Stimulated activated CD8-positive, alpha-beta memory T cell treated with anti-CD3 and anti-CD28 coated beads, Interleukin-4, amount 100 ng/mL, for 48 hours (primary cell): ENCODE results near the gene FAM136A.
"Not testable (repeated sequence)": the region's sequence is repeated elsewhere in the genome, so short reads cannot be mapped to it uniquely, and the experiment has no call there.

Source experiments
- DNase-seq: peaks from one replicate; pipeline ENCODE4 v3.0.0-alpha.2; 2020

FAM136A gene

GRCh38 chr2:70301344-70302194 is at the start of gene FAM136A:
TSS of gene FAM136A (minus strand) at chr2:70302067. CDS start at chr2:70302011, 56 bp downstream.
- peak; percentile 93 for DNase-seq

DNA sequence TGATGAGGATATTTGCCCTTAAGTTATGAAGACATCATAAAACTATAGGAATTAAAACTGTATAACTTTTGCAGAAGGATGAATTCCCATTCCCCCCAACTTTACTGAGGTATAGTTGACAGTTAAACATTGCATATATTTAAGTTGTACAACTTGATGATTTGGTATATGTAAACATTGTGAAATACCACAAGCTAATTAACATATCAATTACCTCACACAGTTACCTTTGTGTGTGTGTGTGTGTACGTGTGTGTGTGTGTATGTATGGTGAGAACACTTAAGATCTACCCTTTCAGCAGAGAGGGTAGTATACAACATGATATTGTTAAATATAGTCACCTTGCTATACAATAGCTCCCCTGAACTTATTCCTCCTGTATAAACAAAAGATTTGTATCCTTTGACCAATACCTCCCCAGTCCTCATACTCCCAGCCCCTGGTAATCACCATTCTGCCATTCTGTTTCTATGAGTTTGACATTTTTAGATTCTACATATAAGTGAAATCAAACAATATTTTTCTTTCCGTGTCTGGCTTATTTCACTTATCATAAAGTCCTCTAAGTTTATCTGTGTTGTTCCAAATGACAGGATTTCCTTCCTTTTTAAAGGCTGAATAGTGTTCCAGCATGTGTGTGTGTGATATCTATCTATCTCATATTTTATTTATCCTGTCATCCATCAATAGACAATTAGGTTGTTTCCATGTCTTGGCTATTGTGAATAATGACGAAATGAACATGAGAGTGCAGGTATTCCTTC is 48.2 kb upstream of the FAM136A start:
- no peak for DNase-seq

- no peak for DNase-seq
Observed at GRCh38 chr2:70347831-70348230, 46.0 kb upstream of the FAM136A start.

DNA sequence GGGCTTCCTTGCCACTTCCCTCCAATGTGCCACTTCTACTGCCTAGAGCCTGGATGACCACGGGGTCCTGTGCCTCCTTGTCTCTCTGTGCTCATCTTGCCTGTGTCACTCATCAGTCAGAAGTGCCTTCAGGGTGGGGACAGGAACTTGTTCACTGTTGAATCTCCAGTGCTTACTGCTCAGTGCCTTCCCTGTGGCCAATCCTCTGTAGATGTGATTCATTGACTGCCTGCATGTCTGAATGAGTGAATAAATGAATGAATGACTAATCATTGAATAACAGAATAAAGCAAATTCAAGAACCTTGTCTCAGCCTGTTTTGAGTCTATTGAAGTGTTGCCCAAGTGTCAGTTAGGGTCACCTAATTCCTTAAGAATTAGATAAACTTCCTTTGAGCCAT is 42.3 kb upstream of the FAM136A start:
- no peak for DNase-seq

DNA sequence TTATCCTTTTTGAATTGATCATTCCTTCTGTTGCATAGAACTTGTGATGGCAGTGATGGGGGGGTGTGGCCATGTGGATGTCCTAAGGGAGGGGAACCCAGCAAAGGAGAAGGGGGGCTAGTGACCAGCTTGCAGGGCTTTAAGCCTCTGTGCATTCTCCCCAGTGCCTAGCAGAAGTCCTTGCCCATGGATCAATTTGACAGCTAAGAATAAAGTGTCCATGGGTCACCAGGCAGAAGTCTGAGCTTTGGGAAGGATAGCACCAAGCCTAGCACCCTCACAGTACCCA is 39.6 kb upstream of the FAM136A start:
- no peak for DNase-seq

GRCh38 chr2:70340761-70341476 is 39.1 kb upstream of the FAM136A start:
- peak; percentile 42 for DNase-seq

DNA sequence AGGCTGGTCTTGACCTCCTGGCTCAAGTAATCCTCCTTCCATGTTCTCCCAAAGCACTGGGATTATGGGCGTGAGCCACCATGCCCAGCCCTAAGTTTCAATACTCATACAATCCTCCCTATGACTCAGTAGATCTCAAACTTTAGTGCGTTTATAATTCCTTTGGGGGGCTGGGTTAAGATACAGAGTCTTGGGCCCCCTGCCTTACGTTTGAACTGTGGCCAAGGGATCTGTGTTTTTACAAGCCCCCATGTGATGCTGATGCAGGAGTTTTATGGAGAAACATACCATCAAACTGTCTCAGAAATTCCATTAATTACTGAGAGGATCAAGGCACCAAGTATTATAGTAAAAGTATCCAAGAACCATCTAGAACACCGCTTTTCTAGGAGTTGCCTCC is 38.2 kb upstream of the FAM136A start:
- DNase-seq: no peak

DNA sequence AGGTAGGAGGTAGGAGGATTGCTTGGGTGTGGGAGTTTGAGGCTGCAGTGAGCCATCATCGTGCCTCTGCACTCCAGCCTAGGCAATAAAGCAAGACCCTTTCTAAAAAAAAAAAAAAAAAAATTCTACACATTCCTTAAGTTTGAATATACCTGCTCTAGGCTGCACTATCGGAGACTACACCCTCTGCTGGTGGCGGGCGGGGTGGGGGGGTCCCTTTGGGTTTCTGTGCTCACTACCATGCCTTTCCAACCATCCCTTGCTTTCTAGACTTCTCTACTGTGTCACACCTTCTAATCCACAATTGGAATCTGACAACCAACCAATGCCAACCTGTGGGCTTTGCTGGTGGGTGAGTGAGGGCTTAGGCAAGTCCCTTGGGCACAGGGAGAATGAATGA is 34.7 kb upstream of the FAM136A start:
- DNase-seq: no peak

GRCh38 chr2:70331012-70331411 is 29.1 kb upstream of the FAM136A start:
- DNase-seq: no peak

- DNase-seq: no peak
Observed at GRCh38 chr2:70330476-70330875, 28.6 kb upstream of the FAM136A start.

DNA sequence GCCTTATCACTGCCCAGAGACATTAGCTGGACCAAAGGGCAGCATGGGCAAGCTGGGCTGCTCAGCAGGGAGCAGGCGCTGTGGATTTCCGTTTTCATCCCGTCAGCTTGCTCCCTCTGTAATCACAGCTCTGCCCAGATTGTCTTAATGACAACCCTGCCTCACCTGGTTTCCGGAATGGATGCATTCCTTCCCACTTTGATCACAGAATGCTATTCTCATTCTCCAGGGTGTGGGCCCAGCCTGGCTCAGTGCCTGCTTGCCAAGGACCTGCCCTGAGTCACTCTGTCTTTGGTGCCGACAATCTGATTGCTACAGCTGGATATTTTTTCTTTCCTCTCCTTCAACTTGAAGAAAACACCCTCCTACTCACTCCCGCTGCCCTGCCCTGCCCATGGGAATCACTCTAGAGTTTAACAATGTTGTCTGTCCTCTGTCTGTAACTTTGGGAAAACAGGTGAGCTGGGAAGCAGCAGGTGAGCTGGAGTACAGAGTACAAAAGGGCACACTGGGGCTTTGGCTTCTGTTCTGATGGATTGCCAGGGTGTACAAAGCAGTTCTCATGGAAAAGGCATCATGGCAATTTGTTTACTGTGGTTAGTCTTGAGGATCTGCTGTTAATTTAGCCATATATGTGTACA is 27.2 kb upstream of the FAM136A start:
- DNase-seq: no peak

DNA sequence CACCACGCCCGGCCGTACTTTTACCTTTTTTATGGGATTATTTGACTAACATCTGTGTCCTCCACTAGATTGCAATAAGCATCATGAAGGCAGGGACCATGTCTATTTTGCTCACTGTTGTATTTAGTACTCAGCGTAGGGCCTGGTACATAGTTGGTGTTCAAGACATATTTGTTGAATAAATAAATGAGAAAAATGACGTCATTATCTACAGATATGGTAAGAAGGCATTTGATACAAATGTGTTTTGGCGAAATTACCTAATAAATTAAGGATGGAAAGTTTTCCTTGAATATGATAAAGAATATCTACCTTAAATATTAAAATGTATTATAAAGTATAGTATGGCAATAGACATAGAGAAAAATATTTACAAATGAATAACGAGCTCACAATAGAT is 24.0 kb upstream of the FAM136A start:
- no peak for DNase-seq

GRCh38 chr2:70322518-70322917 is 20.7 kb upstream of the FAM136A start:
- DNase-seq: no peak

DNA sequence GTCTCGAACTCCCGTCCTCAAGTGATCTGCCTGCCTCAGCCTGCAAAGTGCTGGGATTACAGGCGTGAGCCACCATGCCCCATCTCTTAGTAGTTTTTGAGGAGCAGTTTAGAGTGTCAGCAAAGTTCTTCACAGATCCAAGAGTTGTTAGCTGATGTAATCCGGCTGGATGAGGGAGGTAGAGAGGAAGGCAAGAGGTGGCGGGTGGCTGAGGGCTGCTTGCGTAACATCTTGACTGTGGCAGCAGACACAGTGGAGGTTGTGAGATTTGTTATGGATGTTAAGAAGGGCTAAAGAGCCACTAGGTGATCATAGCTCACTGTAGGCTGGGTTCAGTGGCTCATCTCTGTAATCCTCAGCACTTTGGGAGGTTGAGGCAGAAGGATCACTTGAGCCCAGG is 19.5 kb upstream of the FAM136A start:
- no peak for DNase-seq

- DNase-seq: no peak
Observed at GRCh38 chr2:70314640-70315039, 12.8 kb upstream of the FAM136A start.

- DNase-seq: no peak
Observed at GRCh38 chr2:70312560-70312959, 10.7 kb upstream of the FAM136A start.

GRCh38 chr2:70310899-70311298 is 9.0 kb upstream of the FAM136A start:
- no peak for DNase-seq

DNA sequence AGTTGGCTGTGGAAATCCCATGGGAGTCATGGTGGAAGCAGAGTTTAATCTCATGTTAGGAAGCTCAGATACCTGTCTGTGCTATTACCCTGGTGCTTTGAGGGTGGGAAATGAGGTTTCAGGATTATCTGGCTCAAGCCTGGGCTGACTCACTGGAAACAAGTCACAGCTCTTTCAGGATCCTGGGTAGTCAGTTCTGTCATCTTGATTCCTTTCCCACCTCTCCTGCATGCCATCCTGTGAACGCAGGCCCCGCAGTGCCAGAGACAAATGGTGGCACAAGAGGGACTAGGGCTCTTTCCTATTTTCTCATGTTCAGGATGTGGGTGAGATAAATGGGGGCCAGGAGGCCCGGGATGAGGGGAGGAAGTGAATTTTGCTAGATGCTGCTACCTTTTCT is 3.7 kb upstream of the FAM136A start:
- DNase-seq: no peak

GRCh38 chr2:70304498-70304897 is 2.6 kb upstream of the FAM136A start:
- no peak for DNase-seq

GRCh38 chr2:70303186-70303585 is 1.3 kb upstream of the FAM136A start:
- DNase-seq: no peak

DNA sequence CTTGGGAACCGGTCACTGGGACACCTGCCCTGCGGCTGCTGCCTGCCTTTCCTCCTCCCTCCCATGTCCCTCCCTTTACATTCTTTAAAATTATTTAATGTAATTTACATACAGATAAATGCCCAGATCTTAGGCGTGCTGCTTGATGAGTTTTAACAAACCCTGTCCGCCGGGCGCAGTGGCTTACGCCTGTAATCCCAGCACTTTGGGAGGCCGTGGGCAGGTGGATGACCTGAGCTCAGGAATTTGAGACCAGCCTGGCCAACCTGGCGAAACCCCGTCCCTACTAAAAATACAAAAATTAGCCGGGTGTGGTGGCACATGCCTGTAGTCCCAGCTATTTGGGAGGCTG is 304 bp upstream of the FAM136A start:
- not testable (repeated sequence) for DNase-seq

DNA sequence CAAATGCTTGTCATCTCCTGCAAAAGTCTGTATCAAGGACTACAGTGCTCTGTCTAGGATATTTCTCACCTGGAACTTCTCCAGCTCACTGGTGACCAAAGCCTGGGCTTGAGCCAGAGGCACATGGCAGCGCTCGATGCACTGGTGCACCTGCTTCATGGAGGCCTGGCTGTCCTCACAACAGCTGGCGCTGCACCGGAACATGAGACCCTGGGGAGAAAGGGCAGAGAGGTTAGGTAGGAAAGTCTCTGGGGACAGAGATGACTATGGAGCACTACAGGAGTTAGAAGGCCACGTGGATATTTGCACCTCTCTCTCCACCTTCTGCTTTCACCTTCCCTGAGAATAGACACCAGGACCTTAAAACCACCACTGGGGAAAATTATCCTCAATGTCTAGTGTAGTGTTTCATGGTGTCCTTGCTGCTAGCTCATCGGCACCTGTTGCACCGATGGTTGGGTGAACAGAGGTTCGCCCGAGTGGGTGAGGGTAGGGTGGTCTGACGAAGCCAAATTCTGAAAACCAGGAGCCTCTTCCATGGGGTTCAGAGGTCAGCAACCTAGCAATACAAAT is 1.0 kb downstream of the FAM136A start:
- DNase-seq: no peak

DNA sequence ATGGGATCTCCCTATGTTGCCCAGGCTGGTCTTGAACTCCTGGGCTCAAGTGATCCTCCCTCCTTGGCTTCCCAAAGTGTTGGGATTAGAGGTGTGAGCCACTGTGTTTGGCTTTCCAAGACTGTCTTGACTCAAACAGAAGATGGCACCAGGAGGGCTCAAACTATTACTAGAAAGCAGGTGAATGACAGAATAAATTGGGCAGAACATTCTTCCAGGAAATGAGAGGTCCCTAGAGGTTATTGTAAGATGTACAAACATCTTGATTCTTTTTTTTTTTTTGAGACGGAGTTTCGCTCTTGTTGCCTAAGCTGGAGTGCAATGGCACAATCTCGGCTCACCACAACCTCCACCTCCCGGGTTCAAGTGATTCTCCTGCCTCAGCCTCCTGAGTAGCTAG is 4.0 kb downstream of the FAM136A start:
- DNase-seq: not testable (repeated sequence)
